PFSK-1 (cell line): ENCODE data around the gene DDN.

Source experiments
- POLR2AphosphoS5 ChIP-seq: IDR thresholded peaks from 2 replicates; pipeline ENCODE4 v1.6.1; 2012; ENCODE audit warnings: low read depth, mild to moderate bottlenecking, control low read depth, low read length, moderate library complexity
- TAF1 ChIP-seq: IDR thresholded peaks from 2 replicates; pipeline ENCODE4 v1.6.1; 2012; ENCODE audit warnings: low read length, control low read depth, borderline replicate concordance; ENCODE audit not compliant: insufficient read depth
- TF ChIP-seq, protein P1 (sequence below), 2 experiments: IDR thresholded peaks; 2 replicates each; pipeline versions ENCODE4 v1.6.1 to v1.8.0; 2011 to 2012; ENCODE audit warnings: low read depth in 2 of 2, low read length in 2 of 2, control low read depth in 1 of 2, inconsistent platforms in 1 of 2, mild to moderate bottlenecking in 1 of 2, moderate library complexity in 1 of 2; ENCODE audit not compliant: insufficient read depth in 1 of 2

DNA sequence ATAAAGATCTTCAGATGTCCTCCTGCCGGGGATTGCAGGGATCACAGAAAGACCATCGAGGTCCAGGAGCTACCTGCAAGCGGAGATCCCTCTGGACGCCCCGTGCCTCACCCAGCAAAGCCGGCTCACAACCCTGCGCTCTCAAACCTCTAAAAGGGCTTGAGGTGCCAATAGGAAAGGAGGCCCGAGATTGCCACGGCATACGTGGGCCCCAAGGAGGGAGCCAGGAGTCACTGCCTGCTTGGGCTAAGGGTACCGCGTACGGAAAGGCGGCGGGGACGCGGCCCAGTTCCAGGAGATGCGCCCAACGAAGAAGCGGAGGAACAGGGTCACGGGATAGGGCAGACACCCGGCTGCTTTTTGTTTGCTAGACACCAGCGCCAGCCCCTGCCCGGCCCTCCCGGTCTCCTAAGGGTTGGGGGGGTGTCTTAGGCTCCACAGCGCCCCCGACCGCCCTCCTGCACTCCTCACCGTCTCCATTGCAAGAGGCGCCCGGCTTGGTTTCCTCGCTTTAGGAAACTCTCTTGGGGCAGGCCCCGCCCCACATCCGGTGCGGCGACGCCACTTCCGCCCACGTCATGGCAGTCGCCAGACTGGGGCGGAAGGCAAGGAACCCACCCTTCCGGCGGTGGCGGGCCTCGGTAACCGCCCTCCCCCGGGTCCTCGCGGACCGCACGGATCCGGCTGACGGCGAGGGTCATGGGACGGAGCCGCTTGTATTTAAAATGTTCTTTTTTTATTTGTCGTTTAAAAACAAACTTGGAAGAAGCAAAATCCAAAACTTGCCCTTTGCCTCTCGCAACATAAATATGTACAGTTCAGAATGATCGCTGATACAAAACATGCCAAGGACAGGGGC lies 19.3 kb upstream of the DDN start, which contains the start of gene PRKAG1:
- TF ChIP-seq, protein P1, sequence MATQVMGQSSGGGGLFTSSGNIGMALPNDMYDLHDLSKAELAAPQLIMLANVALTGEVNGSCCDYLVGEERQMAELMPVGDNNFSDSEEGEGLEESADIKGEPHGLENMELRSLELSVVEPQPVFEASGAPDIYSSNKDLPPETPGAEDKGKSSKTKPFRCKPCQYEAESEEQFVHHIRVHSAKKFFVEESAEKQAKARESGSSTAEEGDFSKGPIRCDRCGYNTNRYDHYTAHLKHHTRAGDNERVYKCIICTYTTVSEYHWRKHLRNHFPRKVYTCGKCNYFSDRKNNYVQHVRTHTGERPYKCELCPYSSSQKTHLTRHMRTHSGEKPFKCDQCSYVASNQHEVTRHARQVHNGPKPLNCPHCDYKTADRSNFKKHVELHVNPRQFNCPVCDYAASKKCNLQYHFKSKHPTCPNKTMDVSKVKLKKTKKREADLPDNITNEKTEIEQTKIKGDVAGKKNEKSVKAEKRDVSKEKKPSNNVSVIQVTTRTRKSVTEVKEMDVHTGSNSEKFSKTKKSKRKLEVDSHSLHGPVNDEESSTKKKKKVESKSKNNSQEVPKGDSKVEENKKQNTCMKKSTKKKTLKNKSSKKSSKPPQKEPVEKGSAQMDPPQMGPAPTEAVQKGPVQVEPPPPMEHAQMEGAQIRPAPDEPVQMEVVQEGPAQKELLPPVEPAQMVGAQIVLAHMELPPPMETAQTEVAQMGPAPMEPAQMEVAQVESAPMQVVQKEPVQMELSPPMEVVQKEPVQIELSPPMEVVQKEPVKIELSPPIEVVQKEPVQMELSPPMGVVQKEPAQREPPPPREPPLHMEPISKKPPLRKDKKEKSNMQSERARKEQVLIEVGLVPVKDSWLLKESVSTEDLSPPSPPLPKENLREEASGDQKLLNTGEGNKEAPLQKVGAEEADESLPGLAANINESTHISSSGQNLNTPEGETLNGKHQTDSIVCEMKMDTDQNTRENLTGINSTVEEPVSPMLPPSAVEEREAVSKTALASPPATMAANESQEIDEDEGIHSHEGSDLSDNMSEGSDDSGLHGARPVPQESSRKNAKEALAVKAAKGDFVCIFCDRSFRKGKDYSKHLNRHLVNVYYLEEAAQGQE (IDR thresholded peaks at IDR 0.05; ENCODE audit: insufficient read depth in 1 of 2, low read depth in 2 of 2, low read length in 2 of 2): 0 out of 4 replicates have a peak, but pooled peaks have one; percentile 32 to 42
- TF ChIP-seq TAF1 (peak; percentile 85), POLR2AphosphoS5 (peak; percentile 91)
